DMS153 (cell line): ENCODE data around the gene OR5K2.

Experiments used
- DNase-seq: peaks from one replicate; lab custom pipeline; 2025; lab: John Stamatoyannopoulos, UW

The OR5K2 gene

DNA sequence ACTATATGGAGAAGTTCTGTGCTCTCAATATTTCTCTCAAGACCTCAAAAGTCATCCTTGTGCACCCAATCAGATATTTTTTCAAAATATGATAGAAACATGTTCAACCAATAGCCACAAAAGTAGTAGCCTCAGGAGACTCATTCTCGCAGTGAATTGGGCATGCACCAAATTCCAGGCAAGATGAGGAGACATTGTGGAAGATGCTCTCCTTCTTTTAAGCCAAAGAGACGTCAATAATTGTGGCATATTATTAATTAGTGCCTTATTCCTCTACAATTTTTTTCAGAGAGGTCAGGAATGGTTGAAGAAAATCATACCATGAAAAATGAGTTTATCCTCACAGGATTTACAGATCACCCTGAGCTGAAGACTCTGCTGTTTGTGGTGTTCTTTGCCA, at the start of gene OR5K2:
OR5K2 (plus strand) TSS at position 301 of the 400 bp plus-strand sequence; CDS start at position 301, 0 bp downstream.
- DNase-seq, result no peak

DNA sequence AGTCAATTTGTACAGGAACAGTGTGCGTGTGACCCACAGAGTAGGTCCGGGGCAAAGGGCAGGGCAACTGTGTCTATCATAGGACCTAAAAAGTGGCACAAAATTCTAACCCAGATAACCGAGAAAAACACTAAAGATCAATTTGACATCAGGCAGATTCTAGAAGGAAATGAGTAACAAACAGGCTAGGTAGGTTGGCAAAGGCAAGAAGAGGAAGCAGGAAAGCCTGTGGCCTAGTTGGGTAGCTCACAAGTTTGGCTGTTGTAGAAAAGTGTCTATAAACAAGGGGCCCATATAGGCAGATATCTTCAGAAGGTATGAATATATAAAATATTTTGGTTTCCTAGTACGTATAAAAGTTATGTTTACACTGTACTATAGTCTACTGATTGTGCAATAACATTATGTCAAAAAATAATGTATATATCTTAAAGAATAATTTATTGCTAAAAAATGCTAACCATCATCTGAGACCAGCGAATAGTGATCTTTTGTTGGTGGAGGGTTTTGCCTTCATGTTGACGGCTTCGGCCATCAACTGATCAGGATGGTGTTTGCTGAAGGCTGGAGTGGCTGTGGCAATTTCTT, 47.8 kb upstream of the OR5K2 start:
- DNase-seq, result no peak

DNA sequence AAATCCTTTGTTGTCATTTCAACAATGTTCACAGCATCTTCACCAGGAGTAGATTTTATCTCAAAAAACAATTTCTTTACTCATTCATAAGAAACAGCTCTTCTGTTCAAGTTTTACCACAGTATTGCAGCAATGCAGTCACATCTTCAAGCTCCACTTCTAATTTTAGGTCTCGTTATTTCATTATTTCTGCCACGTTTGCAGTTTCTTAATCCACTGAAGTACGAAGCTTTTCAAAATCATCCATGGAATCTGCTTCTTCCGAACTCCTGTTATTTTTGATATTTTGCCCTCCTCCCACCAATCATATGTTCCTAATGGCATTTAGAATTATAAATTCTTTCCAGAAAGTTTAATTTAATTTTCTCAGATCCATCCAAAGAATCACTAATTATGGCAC, 47.1 kb upstream of the OR5K2 start:
- no peak for DNase-seq

DNA sequence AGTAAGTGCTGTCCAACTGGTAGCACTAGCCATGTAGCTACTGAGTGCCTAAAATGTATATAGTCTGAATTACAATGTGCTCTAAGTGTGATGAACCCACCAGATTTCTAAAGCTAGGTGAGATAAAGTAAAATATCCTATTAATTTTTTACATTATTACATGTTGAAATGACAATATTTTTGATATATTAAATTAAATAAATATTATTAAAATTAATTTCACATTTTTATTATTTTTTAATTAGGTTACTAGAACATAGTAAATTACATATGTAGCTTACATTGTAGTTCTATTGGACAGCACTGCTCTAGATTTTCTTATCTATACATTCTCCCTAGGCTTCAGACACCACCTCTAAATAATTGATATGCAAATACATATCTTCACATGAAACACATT, 43.7 kb upstream of the OR5K2 start:
- no peak for DNase-seq

DNA sequence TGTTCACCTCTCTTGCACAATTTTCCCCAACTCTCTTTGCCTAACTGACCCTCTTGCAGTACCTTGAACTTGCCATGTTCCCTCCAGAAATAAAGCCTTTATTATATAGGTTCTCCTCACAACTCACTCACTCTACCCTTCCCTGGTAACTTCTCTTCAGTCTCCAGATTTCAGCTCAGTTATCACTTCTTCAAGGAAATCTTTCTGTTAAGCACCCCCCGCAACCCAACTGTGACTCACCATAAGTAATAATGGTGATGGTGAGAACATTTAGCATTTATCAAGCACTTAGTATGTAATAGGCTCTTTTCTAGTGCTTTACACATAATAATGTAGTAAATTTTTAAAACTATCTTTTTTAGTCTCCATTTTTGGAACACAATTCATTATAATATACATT, 42.6 kb upstream of the OR5K2 start:
- no peak for DNase-seq

DNA sequence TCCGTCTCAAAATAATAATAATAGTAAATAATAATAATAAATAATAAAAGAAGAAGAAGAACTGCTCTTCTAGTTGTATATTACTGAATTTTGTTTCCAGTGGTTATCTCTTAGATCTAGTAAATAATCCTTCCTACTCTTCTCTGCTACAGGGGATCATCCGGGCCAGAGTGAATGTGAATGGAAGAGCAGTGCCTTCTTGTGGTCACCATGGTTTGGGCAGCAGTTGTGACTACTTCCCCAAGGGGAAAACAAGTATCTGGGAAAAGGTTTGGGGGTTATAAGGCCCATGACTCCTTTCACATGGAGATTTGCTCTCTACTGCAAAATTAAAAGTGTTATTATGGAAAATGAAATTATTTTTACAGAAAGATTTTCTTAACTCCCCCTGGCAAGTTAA, 39.9 kb upstream of the OR5K2 start:
- DNase-seq, result no peak

DNA sequence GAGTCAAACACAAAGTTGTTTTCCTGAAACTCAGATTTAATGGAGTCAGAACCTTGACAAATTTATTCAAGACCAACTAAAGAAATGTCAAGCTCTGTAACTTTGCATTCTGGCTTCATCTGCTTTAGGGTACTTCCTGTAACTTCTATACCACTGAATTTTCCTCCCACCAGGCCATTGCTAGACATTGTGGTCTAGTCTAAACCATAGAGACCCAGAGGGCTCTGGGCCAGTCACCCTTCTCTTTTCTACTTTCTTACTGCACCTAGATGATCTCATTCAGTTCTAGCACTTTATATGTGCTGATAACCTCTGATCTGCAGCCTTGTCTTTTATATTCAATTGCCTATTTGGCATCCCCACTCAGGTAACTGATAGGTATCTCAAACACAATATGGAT, 37.3 kb upstream of the OR5K2 start:
- no peak for DNase-seq

DNA sequence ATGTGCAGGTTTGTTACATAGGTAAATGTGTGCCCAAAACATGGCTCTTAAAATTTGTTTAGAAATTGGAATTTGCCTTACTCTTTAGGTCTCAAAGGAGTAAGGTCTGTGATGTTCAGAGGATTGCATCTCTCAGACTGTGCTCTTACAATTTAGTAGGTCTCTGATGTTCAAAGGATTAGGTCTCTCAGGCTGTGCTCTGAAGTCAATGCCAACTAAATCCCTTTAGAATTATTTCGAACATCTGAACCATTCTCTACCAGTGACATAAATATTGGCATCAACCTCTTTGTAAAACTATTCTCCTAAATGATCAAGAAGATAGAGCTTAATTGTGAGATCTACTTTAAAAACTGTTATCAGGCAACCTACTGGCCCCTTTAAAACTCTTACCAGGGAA, 34.6 kb upstream of the OR5K2 start, which contains the start of gene OR5K1:
OR5K1 (plus strand) TSS at position 301 of the 400 bp plus-strand sequence. CDS start 6,376 bp downstream, outside the sequence.
- no peak for DNase-seq

DNA sequence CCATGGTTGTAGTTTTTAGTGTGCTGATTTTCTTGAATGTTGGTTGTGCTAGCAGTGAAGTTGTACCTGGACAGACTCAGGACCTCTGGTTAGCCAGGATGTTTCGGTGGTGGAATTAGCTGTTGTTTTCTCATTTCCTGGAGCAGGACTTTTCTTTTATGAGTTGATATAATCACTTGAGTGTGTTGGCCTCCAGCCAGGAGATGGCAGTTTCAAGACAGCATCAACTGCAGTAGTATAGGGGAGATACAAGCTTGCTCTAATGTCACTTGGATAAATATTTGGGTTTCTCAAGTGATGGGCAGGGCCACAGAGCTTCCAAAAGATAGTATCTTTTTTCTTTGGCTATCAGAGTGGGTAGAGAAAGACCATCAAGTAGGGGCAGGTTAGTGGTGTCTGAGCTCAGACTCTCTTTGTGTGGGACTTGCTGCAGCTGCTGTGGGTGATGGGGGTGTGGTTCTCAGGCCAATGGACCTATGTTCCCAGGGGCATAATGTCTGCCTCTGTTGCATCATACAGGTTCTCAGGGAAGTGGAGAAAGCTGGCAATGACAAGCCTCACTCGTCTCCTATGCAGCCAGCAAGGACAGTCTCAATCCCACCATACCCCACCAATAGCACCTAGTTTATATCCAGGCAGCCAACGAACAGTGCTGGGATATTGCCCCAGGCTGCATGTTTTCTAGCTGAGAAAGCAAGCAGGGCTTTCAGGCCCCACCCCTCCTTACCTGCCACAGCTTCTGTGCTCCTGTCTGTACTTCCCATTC, 14.6 kb upstream of the OR5K2 start:
- no peak for DNase-seq

DNA sequence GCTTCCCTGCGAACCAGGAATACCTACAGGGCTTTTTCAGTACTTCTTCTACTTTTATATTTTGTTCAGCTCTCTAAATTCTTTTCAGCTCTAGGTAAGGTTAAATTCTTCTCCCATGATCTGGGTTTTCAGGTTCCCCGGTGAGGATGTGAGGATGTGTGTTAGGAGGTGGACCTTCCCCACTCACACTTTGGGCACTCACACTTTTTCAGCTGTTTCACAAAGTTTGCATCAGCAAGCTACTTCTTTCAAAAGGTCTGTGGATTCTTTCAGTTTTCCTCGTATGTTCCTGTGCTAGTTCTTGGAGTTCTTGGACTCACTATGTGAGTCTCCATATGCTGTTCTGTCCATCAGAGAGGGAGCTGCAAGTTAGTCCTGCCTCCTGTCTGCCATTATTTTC, 13.9 kb upstream of the OR5K2 start:
- no peak for DNase-seq

DNA sequence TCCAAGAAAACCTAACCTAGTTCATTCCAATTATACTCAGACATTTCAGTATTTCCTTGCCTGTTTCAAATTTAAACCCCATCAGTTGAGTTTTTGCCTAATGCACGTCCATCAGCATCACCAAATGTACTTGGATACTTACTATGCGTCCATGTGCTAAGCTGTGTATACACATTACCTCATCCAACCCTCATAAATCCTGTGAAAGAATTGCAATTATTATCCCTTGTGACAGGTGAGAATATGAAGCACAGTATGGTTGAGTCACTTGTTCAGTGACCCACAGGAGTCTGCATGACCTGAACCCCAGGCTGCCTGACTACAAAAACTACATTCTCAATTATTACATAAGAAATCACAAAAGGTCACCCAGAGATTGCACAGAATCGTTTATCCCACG, 2.5 kb downstream of the OR5K2 start:
- no peak for DNase-seq

DNA sequence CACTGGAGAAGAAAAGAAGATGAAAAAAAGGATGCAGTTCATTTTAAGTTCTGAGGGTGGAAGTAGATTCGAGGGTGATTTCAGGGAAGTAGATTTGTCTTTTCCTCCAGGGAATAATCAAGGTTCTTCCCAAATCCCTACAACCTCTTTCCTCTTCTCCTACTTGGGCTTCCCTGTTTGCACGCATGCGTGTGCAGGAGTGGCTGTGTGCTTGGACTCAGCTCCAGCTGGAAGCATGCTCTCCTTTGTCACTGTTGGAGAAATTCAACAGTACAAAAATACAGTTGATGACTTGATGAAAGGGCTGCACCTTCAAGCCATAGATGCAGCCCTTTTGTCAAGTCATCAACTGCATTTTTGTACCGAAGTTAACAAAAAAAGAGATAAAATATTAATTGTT, 3.8 kb downstream of the OR5K2 start:
- DNase-seq, result no peak

DNA sequence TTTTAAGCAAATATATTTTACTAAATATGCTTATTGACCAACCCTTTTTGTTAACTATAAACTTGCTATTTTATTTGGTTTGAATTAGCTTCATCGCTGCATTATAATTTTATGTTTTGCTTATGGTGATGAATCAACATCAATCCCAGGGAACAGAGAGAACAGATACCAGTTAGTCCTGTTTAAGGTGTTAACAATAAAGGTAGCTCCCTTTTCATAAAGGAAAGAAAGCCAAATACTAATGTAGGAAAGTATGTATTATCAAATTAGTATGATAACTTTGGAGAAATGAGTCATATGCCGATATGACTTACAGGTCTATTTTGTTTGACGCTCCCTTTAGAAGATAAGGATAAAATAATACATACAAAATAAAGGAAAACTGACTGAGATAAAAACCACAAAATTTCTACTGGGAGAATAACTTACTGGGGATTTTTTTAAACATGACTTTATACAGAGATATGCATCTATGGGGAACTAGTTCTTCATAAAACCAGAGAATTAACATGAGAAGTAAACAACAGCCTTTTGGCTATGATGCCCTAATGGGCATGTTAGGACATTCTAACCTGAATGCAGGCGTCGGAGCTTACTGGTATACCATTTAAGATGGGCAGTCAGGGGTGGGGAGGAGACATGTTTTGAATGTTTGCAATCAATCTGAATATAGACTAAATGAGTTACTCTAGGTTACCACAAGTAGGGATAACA, 4.5 kb downstream of the OR5K2 start:
- DNase-seq, result no peak

DNA sequence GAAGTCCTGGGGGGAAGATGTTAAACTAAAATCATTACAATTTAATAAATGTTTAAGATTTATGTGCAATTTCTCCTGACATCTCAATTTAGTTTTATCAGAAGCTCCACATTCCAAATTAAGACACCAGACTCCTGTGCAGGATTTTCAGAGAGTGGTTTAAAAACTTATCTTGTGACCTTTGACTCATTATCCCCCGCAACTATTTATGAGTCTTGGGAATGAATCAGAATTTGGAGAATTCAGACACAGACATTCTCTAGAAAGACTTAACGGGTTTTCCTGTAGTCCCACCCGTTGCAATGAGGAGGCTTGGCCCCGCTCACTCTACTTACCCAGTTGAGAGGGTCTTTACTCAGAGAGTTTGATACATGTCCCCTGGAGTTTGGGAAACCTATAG, 7.1 kb downstream of the OR5K2 start:
- no peak for DNase-seq

DNA sequence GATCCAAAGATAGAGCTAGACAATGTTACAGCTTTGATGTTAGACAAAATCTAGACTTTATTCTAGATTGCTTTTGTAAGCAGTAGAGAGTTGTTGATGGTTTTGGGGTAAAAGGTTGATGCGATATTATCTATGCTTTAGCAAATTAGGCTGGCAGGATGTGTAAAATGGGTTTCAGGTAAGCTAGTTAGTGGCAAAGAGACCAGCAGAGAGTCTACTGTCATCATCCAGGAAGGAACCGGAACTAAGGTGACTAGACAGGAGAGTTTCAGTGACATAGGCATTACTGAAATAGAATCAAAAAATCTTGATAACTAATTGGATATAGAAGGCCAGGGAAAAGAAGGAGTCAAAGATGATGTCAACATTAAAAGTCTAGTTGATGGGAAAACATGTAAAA, 11.1 kb downstream of the OR5K2 start:
- no peak for DNase-seq

DNA sequence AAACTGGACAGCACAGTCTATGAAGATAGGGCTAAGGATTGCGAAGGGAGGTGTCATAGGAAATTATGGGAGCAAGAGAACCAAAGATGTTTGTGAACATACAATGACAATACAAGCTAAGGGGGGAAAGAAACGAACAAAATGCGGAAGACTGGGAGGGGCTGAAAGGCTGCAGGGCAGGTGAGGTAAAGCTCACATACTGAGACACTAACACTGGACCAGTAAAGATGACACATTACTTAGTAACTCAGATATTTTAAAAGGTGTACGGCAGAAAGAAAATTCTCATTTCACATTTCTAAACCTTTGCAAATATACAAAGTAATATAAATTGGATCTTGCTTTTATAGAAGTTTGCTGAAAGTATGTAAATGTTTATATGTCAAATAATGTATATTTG, 15.1 kb downstream of the OR5K2 start:
- no peak for DNase-seq

DNA sequence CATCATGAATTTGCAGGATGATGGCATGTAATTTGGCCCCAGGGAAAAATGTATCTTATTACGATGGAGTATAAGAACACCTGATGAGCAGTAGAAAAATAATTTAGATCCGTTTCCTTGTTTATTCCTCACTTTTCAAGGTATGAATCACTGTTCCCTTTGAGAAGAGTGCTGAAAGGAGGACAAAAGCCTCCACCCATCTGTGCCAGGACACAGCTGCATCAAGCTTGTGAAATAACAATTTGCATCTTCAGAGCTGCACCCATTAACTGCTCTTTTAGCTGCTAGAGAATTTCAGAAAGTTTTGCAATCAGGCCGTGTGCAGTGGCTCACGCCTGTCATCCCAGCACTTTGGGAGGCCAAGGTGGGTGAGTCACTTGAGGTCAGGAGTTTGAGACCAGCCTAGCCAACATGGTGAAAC, 15.6 kb downstream of the OR5K2 start:
- DNase-seq, result no peak

DNA sequence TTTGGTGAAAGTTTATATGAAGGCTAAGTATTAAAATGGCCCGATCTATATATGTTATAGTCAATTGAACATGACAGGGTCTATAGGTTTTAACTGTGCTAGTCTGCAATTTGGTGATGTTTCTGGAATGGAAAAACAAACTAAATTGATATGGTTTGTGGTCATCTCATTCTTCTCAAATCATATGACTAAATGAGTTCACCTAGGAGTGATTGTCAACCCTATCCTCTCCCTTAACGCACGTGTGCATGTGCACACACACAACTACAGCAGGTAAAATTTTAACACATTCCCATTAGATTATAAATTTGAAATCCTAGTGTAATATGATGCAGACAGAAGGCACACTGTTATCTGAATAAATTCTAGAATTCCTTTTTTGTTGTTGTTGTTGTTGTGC, 16.3 kb downstream of the OR5K2 start:
- no peak for DNase-seq

DNA sequence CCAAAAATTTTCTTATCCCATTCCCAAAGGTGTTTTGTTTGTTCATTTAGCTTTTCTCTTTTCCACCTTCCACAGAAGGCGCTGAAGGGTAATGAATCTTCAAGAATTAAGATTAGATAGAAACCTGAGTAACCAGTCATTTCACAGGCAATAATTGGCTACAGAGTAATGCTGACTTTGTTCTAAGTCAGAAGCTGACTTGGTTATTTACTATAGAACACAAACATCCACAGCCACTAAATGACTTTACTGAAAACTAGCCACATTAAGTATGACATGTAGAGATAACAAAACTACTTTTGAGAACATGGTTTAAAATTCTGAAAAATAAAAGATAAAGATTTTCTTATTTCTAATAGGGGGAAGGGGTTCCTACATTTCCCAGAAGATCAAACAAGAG, 17.5 kb downstream of the OR5K2 start:
- no peak for DNase-seq

DNA sequence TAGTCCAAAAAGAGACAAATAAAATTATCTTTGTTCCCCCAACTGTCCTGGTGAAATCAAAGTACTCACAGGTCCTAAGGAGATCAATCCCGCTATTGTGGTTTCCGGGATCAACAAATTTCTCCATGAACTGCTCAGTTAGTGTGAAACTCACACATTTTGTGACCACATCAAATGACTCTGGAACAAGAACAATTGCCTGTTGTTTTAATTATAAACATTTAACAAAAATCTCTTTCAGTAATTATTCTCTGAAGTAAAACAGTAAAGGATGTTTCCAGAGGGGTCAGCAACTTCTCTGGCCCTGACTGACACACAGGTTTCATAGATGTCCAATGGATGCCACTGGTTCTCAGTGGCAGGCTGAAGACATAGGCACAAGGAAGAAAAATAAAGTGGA, 21.3 kb downstream of the OR5K2 start:
- no peak for DNase-seq

DNA sequence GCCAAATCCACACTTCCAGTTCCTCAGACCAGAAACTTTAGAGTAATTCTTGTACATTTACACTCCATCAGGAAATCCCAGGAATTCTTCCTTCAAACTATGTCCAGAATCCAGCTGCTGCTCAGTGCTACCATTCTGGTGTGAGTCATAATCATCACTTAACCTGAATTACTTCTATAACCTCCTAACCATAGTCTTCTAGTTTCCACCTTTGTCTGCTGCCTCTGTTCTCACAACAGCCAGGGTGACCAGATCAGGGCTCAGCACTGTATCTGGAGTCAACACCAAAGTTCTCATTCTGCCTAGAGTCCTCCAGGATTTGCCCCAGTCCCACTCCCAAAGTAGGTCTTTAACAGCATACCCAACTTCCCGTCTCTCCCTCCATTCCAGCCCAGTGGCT, 21.9 kb downstream of the OR5K2 start:
- no peak for DNase-seq

DNA sequence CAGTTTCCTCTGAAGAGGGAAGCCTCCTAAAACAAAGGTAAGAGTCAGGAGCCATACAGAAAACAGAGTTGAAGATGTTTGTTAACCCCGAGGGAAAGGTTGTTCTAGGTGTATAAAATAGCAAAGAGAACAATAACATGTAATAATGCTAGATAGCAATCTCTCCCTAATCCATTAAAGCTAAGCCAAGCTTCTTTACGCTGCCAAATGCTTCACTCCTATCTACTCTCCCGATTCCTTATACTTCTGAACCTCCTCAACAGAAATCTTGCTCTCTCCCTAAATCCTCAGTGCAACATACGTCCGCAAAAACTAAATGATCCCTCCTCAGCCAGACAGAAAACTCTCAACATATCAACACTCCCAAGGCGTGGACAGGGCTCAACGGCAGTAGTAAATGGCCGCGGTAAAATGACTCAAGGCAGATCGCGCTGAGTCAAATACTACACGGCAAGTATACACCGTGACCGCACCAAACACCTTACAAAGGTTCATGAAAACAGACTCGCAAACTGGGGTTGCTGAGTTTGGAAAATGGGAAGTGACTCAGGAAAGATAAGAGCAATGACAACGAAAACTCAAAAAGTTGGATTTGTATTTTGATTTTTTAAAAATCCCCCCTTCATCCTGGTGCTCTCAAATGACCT, 24.5 kb downstream of the OR5K2 start:
- DNase-seq, result no peak
